HG03565 (cell line): ENCODE measurements around the gene SMOC2.
"Not testable (repeated sequence)": the region's sequence is repeated elsewhere in the genome, so short reads cannot be mapped to it uniquely, and the experiment has no call there.

Source experiments
- ATAC-seq: cut with Tn5 transposase; IDR thresholded peaks from one replicate; pipeline ENCODE4 v1.9.1; 2021; ENCODE audit warnings: mild to moderate bottlenecking, moderate library complexity; ENCODE audit not compliant: unreplicated experiment

SMOC2 gene

DNA sequence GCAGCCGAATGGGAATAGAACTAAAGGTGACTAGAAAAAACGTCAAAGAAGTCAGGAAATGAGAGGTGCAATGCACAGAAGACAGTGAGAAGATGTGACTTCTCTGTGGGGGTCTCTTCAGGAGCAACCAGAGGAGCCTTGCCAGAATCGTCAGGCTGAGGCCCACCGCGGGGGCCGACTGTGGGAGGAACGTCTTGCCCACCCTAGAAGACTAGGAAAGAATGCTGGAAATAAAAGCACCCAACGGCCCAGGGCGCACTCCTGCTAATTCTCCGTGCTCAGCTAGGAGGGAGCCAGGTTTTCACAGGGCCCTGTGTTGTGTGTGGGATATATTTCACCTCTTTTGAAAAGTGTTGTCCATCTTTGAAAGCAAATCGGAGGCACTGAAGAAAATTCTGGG is 129.2 kb downstream of the SMOC2 start:
- ATAC-seq = no peak

GRCh38 chr6:168571268-168571667 is 130.3 kb downstream of the SMOC2 start:
- no peak for ATAC-seq

DNA sequence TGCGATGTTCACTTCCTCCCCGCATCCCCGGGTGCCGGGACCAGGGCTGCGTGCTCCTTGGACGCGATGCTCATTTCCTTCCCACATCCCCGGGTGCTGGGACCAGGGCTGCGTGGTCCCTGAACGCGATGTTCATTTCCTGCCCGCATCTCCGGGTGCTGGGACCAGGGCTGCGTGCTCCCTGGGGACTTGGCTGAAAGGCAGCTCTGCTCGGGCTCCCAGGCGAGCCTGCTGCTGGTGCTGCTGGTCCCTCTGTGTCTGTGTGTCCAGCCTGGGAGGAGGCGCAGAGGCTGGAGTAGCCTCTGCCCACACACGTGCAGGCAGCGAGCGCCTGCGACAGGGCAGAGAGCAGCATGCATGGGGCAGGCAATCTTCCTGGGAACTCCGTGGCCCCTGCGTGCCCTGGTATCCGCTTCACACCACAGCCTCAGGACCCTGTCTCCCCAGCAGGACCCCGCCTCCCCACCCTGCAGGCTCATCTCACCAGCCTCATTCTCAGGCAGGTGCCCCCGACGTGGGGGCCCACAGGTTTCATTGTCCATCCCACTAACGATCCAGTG is 132.4 kb downstream of the SMOC2 start:
- ATAC-seq = not testable (repeated sequence)

- ATAC-seq = no peak
Measured at GRCh38 chr6:168574075-168574698, 133.2 kb downstream of the SMOC2 start.

DNA sequence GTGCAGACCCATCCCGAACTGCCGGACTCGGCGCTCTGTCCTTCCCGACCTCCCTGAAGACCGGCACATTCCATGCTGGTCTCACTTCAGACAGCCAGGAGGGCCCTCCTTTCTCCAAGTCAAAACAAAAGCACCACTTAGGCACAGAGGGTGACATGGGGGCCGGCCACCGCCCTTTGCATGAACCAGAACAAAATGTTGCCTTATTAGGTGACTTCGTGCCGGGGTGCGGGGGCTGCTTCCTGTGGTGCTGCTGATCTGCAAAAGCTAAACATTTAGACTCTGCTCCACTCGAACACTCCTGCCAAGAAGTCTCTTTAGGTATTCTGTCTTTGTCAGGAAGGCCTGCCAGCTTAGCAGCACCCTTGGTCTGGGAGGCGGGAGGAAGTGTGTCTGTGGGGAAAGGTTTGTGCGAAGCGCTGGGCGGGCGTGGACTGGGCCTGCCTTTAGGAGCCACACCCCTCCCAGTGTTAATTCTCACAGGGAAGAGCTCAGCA is 133.8 kb downstream of the SMOC2 start:
- ATAC-seq = no peak

DNA sequence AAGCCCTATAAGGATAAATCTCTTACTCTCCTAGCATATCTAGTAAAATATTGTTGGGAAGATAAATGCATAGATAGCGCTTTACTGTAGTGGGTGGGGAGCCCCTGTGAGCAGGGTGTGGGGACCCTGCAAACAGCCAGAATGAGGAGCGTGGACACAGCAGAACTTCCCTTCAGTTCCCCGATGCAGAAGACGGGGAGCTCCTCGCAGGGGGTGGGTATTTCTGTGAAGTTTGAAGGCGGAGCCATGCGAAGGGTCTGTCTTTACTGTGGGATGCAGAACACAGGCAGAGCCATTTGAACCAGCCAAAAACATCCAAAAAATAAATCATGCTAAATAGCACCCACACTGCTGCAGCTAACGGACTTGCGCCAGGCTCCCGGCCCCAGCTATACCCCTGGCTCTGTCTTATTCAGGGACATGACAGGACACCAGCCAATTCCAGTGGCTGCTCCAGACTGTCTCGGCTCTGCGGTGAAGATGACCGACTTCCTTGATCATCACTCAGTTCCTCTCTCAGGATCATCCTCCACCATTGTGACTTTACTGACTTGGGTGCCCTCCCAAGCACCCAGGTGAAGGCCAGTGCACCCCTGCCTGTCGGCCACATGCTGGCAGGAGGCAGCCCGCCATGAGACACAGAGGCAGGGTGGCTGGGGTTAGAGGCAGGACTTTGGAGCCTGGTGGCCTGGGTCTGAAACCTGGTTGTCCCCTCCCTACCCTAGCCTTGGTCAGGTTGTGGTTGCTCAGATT is 134.5 kb downstream of the SMOC2 start:
- ATAC-seq = no peak

DNA sequence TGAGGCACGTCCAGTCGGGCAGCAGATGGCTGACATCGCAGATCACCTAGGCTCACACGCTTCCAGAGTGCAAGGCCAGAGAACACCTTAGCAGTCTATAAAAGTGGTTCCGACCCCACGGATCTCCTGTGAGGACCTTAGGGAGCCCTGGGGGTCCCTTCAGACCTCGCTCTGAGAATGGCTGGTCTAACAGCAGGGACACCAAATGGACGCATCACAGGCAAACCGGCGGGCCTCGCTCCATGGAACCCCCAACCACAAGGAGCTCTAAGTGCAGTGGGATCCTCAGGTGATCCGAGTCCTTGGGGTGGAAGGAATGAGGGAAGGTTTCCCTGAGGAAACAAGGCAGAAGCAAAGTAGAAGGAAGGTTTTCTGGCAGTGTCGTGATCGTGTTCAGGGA is 135.4 kb downstream of the SMOC2 start:
- ATAC-seq = no peak

DNA sequence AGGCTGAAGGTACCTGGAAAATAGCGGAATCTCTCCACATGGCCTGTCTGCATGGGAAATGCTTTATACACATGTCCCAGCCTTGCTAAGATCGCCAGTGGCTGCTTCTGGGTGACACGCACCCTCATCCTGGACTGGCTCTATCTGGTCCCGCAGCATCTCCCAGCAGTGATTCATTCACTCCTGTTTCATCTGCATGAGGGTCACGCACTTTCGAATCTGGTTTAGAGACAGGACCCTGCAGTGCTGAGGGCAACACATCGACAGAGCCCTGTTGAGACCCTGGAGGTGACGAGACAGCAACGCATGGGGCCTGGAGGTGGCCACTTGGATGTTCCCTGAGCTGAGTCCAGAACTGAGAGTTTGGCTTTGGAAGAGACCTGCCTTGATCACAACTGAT is 136.5 kb downstream of the SMOC2 start:
- ATAC-seq = no peak

DNA sequence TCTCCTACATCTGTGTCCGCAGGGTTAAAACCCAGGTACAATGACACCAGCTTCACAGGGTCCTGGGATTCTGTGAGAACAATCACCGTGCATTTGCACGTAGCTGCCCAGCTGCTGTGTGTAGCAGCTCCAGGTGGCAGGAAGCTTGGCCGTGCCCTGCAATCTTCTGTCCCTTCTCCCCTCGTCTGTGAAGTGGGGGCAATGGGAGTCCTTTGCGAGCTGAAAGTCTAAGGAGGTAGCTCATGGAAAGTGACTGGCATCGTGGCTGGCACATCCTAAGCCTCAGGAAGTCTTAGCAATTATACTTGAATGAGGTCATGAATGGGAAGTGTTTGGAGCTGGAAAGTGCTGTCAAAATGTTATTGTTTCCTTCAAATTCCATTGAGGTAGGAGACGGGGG is 137.1 kb downstream of the SMOC2 start:
- no peak for ATAC-seq

- no peak for ATAC-seq
Measured at GRCh38 chr6:168581236-168581635, 140.3 kb downstream of the SMOC2 start.

- ATAC-seq = no peak
Measured at GRCh38 chr6:168581706-168582105, 140.7 kb downstream of the SMOC2 start.

GRCh38 chr6:168582571-168582981 is 141.6 kb downstream of the SMOC2 start:
- no peak for ATAC-seq

DNA sequence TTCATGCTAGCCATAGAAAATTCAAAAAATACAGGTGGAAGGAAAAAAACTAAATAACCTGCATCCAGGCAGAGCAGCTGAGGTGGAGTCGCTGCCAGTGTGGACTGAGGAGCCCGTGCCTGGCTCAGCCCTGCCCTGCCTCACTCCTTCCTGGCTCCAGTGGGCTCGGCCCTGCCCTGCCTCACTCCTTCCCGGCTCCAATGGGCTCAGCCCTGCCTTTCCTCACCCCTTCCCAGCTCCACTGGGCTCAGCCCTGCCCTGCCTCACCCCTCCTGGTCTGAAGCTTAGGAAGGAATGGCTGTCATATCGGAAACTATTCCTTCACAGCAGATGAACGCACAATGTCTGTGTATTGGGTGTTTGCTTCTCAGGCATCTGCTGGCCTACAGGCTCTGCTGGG is 142.1 kb downstream of the SMOC2 start:
- no peak for ATAC-seq

DNA sequence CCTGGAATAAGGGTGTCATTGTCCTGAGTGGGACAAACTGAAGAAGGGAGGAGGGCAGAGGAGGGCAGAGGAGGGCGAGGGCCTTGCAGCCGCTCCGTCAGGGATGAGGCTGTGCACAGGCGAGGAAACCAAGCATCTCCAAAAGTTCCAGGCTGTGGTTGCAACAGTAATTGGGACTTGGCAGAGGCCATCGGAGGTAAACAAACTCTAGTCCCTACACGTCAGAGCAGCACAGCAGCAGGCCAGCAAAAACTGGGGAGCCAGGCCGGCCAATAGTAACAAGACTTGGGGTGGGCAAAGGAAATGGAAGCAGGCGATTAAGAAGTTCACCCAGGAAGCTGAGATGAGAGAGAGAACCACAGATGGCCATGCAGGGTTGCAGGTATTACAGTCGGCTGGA is 142.8 kb downstream of the SMOC2 start:
- no peak for ATAC-seq

DNA sequence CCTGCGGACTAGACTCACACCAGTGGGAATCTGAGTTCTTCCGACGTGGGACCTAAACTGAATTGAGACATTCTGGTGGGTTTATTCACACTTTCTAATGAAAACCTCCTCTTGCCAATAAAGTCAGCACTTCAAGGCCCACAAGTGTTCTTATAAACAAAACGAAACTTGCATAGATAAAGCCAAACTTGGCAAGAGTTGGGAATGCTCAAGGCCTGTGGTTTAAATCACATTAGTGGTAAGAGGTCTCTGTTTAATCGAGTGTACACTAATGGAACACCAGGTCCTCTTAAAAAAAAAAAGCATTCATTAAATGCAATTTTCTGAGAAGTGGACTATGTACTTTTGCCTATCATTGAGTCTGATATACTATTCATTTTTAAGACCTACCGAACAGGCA is 143.3 kb downstream of the SMOC2 start:
- ATAC-seq = no peak

DNA sequence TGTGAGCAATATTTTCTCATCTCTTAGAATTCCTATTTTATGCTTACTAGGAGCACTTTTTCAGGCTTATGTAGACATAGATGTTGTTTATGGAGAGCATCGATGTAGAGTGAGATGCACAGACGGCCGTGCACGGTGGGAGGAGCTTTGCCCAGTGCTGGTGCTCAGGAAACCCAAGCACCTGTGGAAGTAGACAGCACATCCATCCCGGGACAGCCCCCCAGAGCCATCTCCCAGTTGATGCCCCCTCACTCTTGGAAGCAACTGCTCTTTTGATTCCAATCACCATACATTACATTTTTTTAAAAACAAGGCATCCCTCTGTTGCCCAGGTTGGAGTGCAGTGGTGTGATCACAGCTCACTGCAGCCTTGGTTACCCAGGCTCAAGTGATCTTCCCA is 143.7 kb downstream of the SMOC2 start:
- ATAC-seq = no peak

- no peak for ATAC-seq
Measured at GRCh38 chr6:168585441-168585840, 144.5 kb downstream of the SMOC2 start.

DNA sequence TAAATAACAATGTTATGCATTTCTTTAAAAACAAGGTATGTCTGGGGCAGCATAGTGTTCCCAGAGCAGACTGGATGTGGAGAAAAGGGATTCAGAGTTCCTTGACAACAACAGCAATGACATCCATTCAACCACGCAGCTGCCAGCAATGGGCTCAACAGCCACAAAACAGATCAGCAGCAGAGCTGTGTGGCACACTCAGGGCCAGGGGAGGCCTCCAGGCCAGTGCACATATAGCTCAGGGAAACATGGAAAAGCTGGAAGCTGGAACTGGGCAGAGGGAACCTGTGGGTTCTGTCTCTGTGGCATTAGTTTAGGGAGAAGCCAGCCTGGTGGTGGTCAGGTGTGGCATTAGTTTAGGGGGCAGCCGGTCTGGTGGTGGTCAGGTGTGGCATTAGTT is 148.3 kb downstream of the SMOC2 start:
- ATAC-seq = no peak

- no peak for ATAC-seq
Measured at GRCh38 chr6:168590406-168590805, 149.4 kb downstream of the SMOC2 start.

DNA sequence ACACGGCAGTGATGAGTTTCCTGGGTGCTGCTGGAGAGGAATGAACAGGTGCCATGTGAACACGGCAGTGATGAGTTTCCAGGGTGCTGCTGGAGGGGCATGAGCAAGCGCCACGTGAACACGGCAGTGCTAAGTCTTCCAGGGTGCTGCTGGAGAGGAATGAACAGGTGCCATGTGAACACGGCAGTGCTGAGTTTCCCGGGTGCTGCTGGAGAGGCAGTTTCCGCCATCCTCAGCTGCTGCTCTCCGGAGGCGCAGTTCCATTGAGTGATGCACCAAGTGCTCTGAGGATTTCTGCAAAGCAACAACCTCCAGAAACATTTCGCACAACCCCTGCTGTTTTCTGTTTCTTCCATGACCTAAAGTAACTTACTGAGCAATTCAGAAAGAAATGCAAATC is 155.4 kb downstream of the SMOC2 start:
- no peak for ATAC-seq

DNA sequence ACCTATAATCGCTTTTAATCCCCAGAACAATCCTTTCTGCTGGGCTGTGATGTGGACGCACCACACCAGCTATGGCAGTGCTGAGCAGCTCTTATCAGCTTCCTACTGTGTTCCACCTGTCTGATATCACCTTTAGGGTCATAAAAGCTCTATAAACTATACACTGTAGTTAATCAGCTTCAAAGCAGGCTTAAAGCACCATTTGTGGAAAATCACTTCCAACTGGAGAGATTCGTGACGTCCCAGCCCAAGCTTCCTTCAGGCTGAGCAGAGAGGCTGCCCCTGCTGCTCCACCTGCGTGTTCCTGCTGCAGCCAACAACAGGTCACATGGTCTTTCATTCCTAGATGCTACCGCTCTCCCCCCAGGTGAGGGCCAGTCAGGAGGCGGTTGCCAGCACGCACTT is 156.5 kb downstream of the SMOC2 start:
- no peak for ATAC-seq
